CD4-positive, CD25-positive, alpha-beta regulatory T cell (primary cell): ENCODE data around the gene BOC. TPM values are rescaled to one million over a fixed set of nuclear protein-coding genes. Genes with fewer than 3 reads are reported as not detected.

Experiments
- ATAC-seq, 2 donors: fragments of 150-1000 bp; cut with Tn5 transposase; one replicate each; pipeline ENCODE4 v1.10.0; 2021; ENCODE audit warnings: low read depth in 2 of 2, moderate number of reproducible peaks in 2 of 2, moderate library complexity in 1 of 2
- DNase-seq, 3 donors: peaks; one replicate each; pipeline versions ENCODE4 v3.0.0 to v3.0.0-alpha.2; 2012 to 2022; ENCODE audit warnings: mixed read lengths in 1 of 3
- H3K27ac ChIP-seq: one replicate; pipeline ENCODE4 v1.7.0; 2013; ENCODE audit warnings: mild to moderate bottlenecking, low read length; ENCODE audit not compliant: insufficient read depth, poor library complexity, severe bottlenecking
- H3K27me3 ChIP-seq: one replicate; pipeline ENCODE4 v1.7.0; 2013; ENCODE audit warnings: low read length; ENCODE audit not compliant: control insufficient read depth, insufficient read depth
- H3K36me3 ChIP-seq: one replicate; pipeline ENCODE4 v1.7.0; 2013; ENCODE audit warnings: mild to moderate bottlenecking, low read length, moderate library complexity; ENCODE audit not compliant: control insufficient read depth, insufficient read depth
- H3K4me1 ChIP-seq: 2 replicates; pipeline ENCODE4 v1.7.0; 2013; ENCODE audit warnings: mild to moderate bottlenecking, low read length; ENCODE audit not compliant: insufficient read depth, control insufficient read depth, poor library complexity, severe bottlenecking
- H3K4me3 ChIP-seq: one replicate; pipeline ENCODE4 v1.7.0; 2013; ENCODE audit warnings: low read depth, mild to moderate bottlenecking, low read length, moderate library complexity
- H3K9me3 ChIP-seq, 2 experiments: 1 replicate in 1 of 2; 2 replicates in 1 of 2; pipeline ENCODE4 v1.7.0; 2013; ENCODE audit warnings: low read length in 2 of 2, mild to moderate bottlenecking in 1 of 2, moderate library complexity in 1 of 2; ENCODE audit not compliant: control insufficient read depth in 2 of 2
- H3K27ac Mint-ChIP-seq, 3 donors: one replicate each; pipeline ENCODE4 v1.8.0; 2020 to 2022; ENCODE audit warnings: mild to moderate bottlenecking in 3 of 3, mixed read lengths in 3 of 3, moderate library complexity in 2 of 3
- H3K27me3 Mint-ChIP-seq: one replicate; pipeline ENCODE4 v1.8.0; 2022; ENCODE audit warnings: mild to moderate bottlenecking, mixed read lengths
- H3K36me3 Mint-ChIP-seq: one replicate; pipeline ENCODE4 v1.8.0; 2020; ENCODE audit warnings: mixed read lengths
- H3K4me1 Mint-ChIP-seq, 4 donors: one replicate each; pipeline ENCODE4 v1.8.0; 2020 to 2022; ENCODE audit warnings: mixed read lengths in 4 of 4, mild to moderate bottlenecking in 1 of 4
- H3K4me3 Mint-ChIP-seq, 4 donors: one replicate each; pipeline ENCODE4 v1.8.0; 2020 to 2022; ENCODE audit warnings: mild to moderate bottlenecking in 4 of 4, mixed read lengths in 4 of 4, moderate library complexity in 3 of 4
- H3K9me3 Mint-ChIP-seq, 7 donors: one replicate each; pipeline ENCODE4 v1.8.0; 2020 to 2022; ENCODE audit warnings: mixed read lengths in 7 of 7, mild to moderate bottlenecking in 3 of 7, moderate library complexity in 2 of 7
- polyA plus RNA-seq, 4 donors: library from polyadenylated mRNA; unstranded; fragments of 300-500 nt; fragmentation: Illumina TruSeq; gene quantifications; one replicate each; pipeline ENCODE4 v1.2.3, GENCODE V29; 2021
- total RNA-seq: library from RNA; stranded (reverse); gene quantifications from one replicate; pipeline ENCODE4 v1.2.3, GENCODE V29; 2022

BOC gene
- total and polyA plus RNA-seq, 5 donors from 2014 or later: not detected

GRCh38 chr3:113221721-113222257 lies 10.4 kb downstream of the BOC start:
- Mint-ChIP-seq H3K9me3 (peaks cover 0 to 2% (median 0%) of the 10 kb centered on the region in 7 donors), H3K36me3 (no peaks in the 10 kb centered on the region), H3K27ac (no peak overlapping the region), H3K4me1 (peaks cover 0 to 4% (median 0%) of the 10 kb centered on the region in 4 donors), H3K27me3 (peaks cover 19% of the 10 kb centered on the region), H3K4me3 (no peak overlapping the region)
- ATAC-seq (no peak), DNase-seq (no peak)
- Histone ChIP-seq H3K27me3 (no peaks in the 10 kb centered on the region), H3K27ac (no peak overlapping the region), H3K9me3 (no peaks in the 10 kb centered on the region), H3K4me1 (peaks cover 4% of the 10 kb centered on the region), H3K36me3 (no peaks in the 10 kb centered on the region), H3K4me3 (no peak overlapping the region)

- Histone ChIP-seq H3K27me3 (no peaks in the 10 kb centered on the region), H3K4me3 (no peak overlapping the region), H3K36me3 (no peaks in the 10 kb centered on the region), H3K9me3 (no peaks in the 10 kb centered on the region), H3K27ac (no peak overlapping the region), H3K4me1 (peaks cover 4% of the 10 kb centered on the region)
- no peak overlapping the region for H3K4me3 Mint-ChIP-seq
- H3K27ac Mint-ChIP-seq: no peak overlapping the region
- peaks cover 0 to 2% (median 0%) of the 10 kb centered on the region in 7 donors for H3K9me3 Mint-ChIP-seq
- H3K36me3 Mint-ChIP-seq: no peaks in the 10 kb centered on the region
- ATAC-seq: no peak
- no peak for DNase-seq
- peaks cover 0 to 4% (median 0%) of the 10 kb centered on the region in 4 donors for H3K4me1 Mint-ChIP-seq
- peaks cover 19% of the 10 kb centered on the region for H3K27me3 Mint-ChIP-seq
These were observed 11.2 kb downstream of the BOC start for GRCh38 chr3:113222451-113223086.

GRCh38 chr3:113223475-113224281 lies 12.3 kb downstream of the BOC start:
- H3K4me3 ChIP-seq: no peak overlapping the region
- ATAC-seq: no peak
- no peaks in the 10 kb centered on the region for H3K36me3 ChIP-seq
- H3K4me1 ChIP-seq: peaks cover 4% of the 10 kb centered on the region
- H3K27ac ChIP-seq: no peak overlapping the region
- peaks cover 3% of the 10 kb centered on the region for H3K27me3 ChIP-seq
- H3K36me3 Mint-ChIP-seq: no peaks in the 10 kb centered on the region
- H3K27me3 Mint-ChIP-seq: peaks cover 22% of the 10 kb centered on the region
- peaks cover 0 to 4% (median 0%) of the 10 kb centered on the region in 4 donors for H3K4me1 Mint-ChIP-seq
- no peak overlapping the region for H3K4me3 Mint-ChIP-seq
- H3K9me3 ChIP-seq: no peaks in the 10 kb centered on the region
- H3K9me3 Mint-ChIP-seq: peaks cover 0 to 2% (median 0%) of the 10 kb centered on the region in 7 donors
- DNase-seq: peak in 1 of 3 donors; percentile 40
- H3K27ac Mint-ChIP-seq: no peak overlapping the region

- ATAC-seq (no peak), DNase-seq (no peak)
- Mint-ChIP-seq H3K27me3 (peaks cover 22% of the 10 kb centered on the region), H3K9me3 (peaks cover 0 to 2% (median 0%) of the 10 kb centered on the region in 7 donors), H3K4me1 (peaks cover 0 to 4% (median 0%) of the 10 kb centered on the region in 4 donors), H3K36me3 (no peaks in the 10 kb centered on the region), H3K27ac (no peak overlapping the region), H3K4me3 (no peak overlapping the region)
- Histone ChIP-seq H3K27me3 (peaks cover 3% of the 10 kb centered on the region), H3K4me1 (peaks cover 4% of the 10 kb centered on the region), H3K27ac (no peak overlapping the region), H3K4me3 (no peak overlapping the region), H3K9me3 (no peaks in the 10 kb centered on the region), H3K36me3 (no peaks in the 10 kb centered on the region)
These were observed 13.9 kb downstream of the BOC start for GRCh38 chr3:113225286-113225685.

GRCh38 chr3:113226491-113226890 lies 15.1 kb downstream of the BOC start:
- H3K27ac Mint-ChIP-seq: no peak overlapping the region

GRCh38 chr3:113227146-113227545 lies 15.8 kb downstream of the BOC start:
- Histone ChIP-seq H3K27me3 (peaks cover 3% of the 10 kb centered on the region), H3K36me3 (no peaks in the 10 kb centered on the region), H3K4me3 (no peak overlapping the region), H3K27ac (no peak overlapping the region), H3K9me3 (no peaks in the 10 kb centered on the region), H3K4me1 (peaks cover 4% of the 10 kb centered on the region)
- no peaks in the 10 kb centered on the region for H3K36me3 Mint-ChIP-seq
- H3K27ac Mint-ChIP-seq: no peak overlapping the region
- H3K27me3 Mint-ChIP-seq: peaks cover 22% of the 10 kb centered on the region
- H3K9me3 Mint-ChIP-seq: peaks cover 0 to 2% (median 0%) of the 10 kb centered on the region in 7 donors
- H3K4me1 Mint-ChIP-seq: peaks cover 0 to 4% (median 0%) of the 10 kb centered on the region in 4 donors
- no peak overlapping the region for H3K4me3 Mint-ChIP-seq
- DNase-seq (no peak), ATAC-seq (no peak)

More at GRCh38 chr3:113226491-113226890, 15.1 kb downstream of the BOC start:
- Mint-ChIP-seq H3K27me3 (peaks cover 22% of the 10 kb centered on the region), H3K4me1 (peaks cover 0 to 4% (median 0%) of the 10 kb centered on the region in 4 donors), H3K9me3 (peaks cover 0 to 2% (median 0%) of the 10 kb centered on the region in 7 donors), H3K4me3 (no peak overlapping the region), H3K36me3 (no peaks in the 10 kb centered on the region)
- H3K9me3 ChIP-seq: no peaks in the 10 kb centered on the region
- no peak for DNase-seq
- ATAC-seq: no peak
- H3K27me3 ChIP-seq: peaks cover 3% of the 10 kb centered on the region
- H3K36me3 ChIP-seq: no peaks in the 10 kb centered on the region
- no peak overlapping the region for H3K4me3 ChIP-seq
- peaks cover 4% of the 10 kb centered on the region for H3K4me1 ChIP-seq
- H3K27ac ChIP-seq: no peak overlapping the region

GRCh38 chr3:113228498-113229286 lies 17.3 kb downstream of the BOC start:
- Mint-ChIP-seq H3K36me3 (no peaks in the 10 kb centered on the region), H3K27me3 (peaks cover 16% of the 10 kb centered on the region), H3K4me1 (peaks cover 0 to 4% (median 0%) of the 10 kb centered on the region in 4 donors), H3K9me3 (peaks cover 0 to 2% (median 0%) of the 10 kb centered on the region in 7 donors), H3K4me3 (no peak overlapping the region), H3K27ac (no peak overlapping the region)
- H3K27me3 ChIP-seq: peaks cover 3% of the 10 kb centered on the region
- no peaks in the 10 kb centered on the region for H3K36me3 ChIP-seq
- H3K4me3 ChIP-seq: no peak overlapping the region
- H3K9me3 ChIP-seq: no peaks in the 10 kb centered on the region
- DNase-seq: no peak
- no peak for ATAC-seq
- peaks cover 4% of the 10 kb centered on the region for H3K4me1 ChIP-seq
- H3K27ac ChIP-seq: no peak overlapping the region
